IPS-18c (cell line): ENCODE data around the gene GIMAP2.
"Not testable (repeated sequence)": the region's sequence is repeated elsewhere in the genome, so short reads cannot be mapped to it uniquely, and the experiment has no call there.

Experiments
- H3K4me3 ChIP-seq: 2 replicates; pipeline ENCODE4 v1.7.0; 2013; ENCODE audit warnings: low read depth, mild to moderate bottlenecking, low read length, moderate library complexity; ENCODE audit not compliant: insufficient read depth
- H3K9me3 ChIP-seq: one replicate; pipeline ENCODE4 v1.6.1; 2013; ENCODE audit warnings: mild to moderate bottlenecking, low read length, moderate library complexity; ENCODE audit not compliant: control insufficient read depth, insufficient read depth

The GIMAP2 gene

GRCh38 chr7:150685219-150686029 is at the start of gene GIMAP2:
Gene GIMAP2 (plus strand): TSS chr7:150685706. CDS start chr7:150687060, 1,354 bp downstream.
- H3K9me3 ChIP-seq, result no peaks in the 10 kb centered on the region
- H3K4me3 ChIP-seq, result no peak within 1 kb of the TSS

GRCh38 chr7:150641854-150642253 is 43.7 kb upstream of the GIMAP2 start:
- Histone ChIP-seq H3K9me3 (no peaks in the 10 kb centered on the region), H3K4me3 (no peak overlapping the region)

GRCh38 chr7:150642926-150643325 is 42.6 kb upstream of the GIMAP2 start:
- Histone ChIP-seq H3K9me3 (no peaks in the 10 kb centered on the region), H3K4me3 (no peak overlapping the region)

GRCh38 chr7:150645259-150646020 is 40.1 kb upstream of the GIMAP2 start:
- Histone ChIP-seq H3K9me3 (no peaks in the 10 kb centered on the region), H3K4me3 (no peak overlapping the region)

- no peak overlapping the region for H3K4me3 ChIP-seq
- no peaks in the 10 kb centered on the region for H3K9me3 ChIP-seq
These were observed 37.0 kb upstream of the GIMAP2 start for GRCh38 chr7:150648353-150649079.

GRCh38 chr7:150649080-150649385 is 36.5 kb upstream of the GIMAP2 start:
- H3K4me3 ChIP-seq, result no peak overlapping the region
- H3K9me3 ChIP-seq, result no peaks in the 10 kb centered on the region

- Histone ChIP-seq H3K4me3 (no peak overlapping the region), H3K9me3 (peaks cover 4% of the 10 kb centered on the region)
These were observed 30.8 kb upstream of the GIMAP2 start for GRCh38 chr7:150654692-150655091.

GRCh38 chr7:150656047-150656446 is 29.5 kb upstream of the GIMAP2 start:
- Histone ChIP-seq H3K9me3 (peaks cover 4% of the 10 kb centered on the region), H3K4me3 (no peak overlapping the region)

GRCh38 chr7:150657526-150657925 is 28.0 kb upstream of the GIMAP2 start:
- H3K4me3 ChIP-seq, result no peak overlapping the region
- H3K9me3 ChIP-seq, result peaks cover 4% of the 10 kb centered on the region

- Histone ChIP-seq H3K4me3 (no peak overlapping the region), H3K9me3 (peaks cover 4% of the 10 kb centered on the region)
These were observed 24.4 kb upstream of the GIMAP2 start for GRCh38 chr7:150660939-150661613.

GRCh38 chr7:150662821-150663220 is 22.7 kb upstream of the GIMAP2 start:
- H3K4me3 ChIP-seq, H3K9me3 ChIP-seq: not testable (repeated sequence)

- H3K4me3 ChIP-seq, result no peak overlapping the region
- H3K9me3 ChIP-seq, result no peaks in the 10 kb centered on the region
These were observed 21.6 kb upstream of the GIMAP2 start for GRCh38 chr7:150663802-150664494.

GRCh38 chr7:150665089-150665748 is 20.3 kb upstream of the GIMAP2 start:
- Histone ChIP-seq H3K4me3 (no peak overlapping the region), H3K9me3 (no peaks in the 10 kb centered on the region)

GRCh38 chr7:150665896-150666295 is 19.6 kb upstream of the GIMAP2 start:
- no peaks in the 10 kb centered on the region for H3K9me3 ChIP-seq
- no peak overlapping the region for H3K4me3 ChIP-seq

GRCh38 chr7:150666412-150666811 is 19.1 kb upstream of the GIMAP2 start:
- Histone ChIP-seq H3K9me3 (no peaks in the 10 kb centered on the region), H3K4me3 (no peak overlapping the region)

- Histone ChIP-seq H3K4me3 (no peak overlapping the region), H3K9me3 (no peaks in the 10 kb centered on the region)
These were observed 17.0 kb upstream of the GIMAP2 start for GRCh38 chr7:150668472-150668911.
